GM18858 (cell line): ENCODE results near the gene ZNF563.
"Not testable (repeated sequence)": the region's sequence is repeated elsewhere in the genome, so short reads cannot be mapped to it uniquely, and the experiment has no call there.

Source experiments
- ATAC-seq: cut with Tn5 transposase; IDR thresholded peaks from one replicate; pipeline ENCODE4 v1.9.1; 2021; ENCODE audit not compliant: unreplicated experiment

Gene ZNF563

DNA sequence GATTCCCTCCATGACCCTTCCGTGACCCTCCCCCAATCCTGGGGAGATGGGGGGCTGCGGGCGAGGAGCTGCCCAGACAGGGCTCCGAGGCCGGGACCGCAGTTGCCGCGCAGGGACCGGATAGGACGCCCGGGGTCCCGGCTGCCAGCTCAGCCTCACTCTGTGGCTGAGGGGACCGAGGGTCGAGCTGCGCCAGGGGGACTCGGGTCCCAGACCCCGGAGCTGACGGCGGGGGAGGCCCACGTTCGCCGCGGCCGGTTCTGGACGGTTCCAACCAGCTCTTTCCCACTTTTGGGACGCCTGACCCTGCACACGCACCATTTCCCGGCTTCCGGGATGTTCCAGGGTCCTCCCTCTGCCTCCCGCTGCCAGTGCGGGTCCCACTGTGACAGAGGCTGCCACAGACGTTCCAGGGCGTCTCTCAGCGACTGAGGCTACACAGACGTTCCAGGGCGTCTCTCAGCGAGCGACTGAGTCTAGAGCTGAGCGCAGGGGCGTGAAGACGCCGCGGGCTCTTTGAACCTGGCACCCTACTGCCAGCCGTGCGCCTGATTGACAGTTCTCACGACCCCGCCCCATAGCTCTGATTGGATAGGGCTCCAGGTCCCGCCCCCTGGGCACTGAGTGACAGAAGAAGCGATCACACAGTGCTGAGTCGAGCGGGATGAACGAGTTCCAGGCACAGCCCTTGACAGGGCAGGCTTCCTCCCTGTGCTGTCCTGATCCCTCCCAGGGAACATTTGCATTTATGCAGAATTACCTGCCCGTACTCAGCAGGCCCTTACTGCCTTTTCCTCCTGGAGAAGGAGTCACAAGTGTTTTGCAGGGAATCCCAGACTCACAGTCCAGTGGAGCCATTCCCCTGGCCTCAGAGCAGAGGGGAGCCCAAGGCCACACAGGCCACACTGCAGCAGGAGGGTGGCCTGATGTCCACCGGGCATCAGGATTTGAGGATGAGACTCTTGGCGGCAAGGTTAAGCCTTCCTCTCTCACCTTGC, at the start of gene ZNF563:
TSS of gene ZNF563 (minus strand) at position 472 of the 998 bp plus-strand sequence. CDS start at position 321, 151 bp downstream.
- peak; percentile 66 for ATAC-seq

GRCh38 chr19:12380444-12380737, 47.0 kb upstream of the ZNF563 start:
- no peak for ATAC-seq

GRCh38 chr19:12379732-12380443, 46.5 kb upstream of the ZNF563 start:
- no peak for ATAC-seq

DNA sequence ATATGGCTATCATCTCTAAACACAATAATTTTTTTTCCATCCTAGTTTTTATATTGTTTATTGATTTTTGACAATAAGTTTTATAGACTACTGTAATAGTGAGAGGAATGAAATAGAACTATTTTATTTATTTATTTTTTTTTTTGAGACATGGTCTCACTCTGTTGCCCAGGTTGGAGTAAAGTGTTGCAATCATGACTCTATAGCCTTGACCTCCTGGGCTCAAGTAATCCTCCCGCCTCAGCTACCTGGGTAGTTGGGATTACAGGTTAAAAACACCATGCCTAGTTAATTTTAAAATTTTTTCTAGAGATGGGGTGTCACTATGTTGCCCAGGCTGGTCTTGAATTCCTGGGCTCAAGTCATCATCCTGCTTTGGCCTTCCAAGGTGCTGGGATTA, 40.6 kb upstream of the ZNF563 start:
- ATAC-seq: no peak

- peak; percentile 68 for ATAC-seq
Measured at GRCh38 chr19:12365236-12366162, 32.1 kb upstream of the ZNF563 start, which contains the start of gene ZNF442. Gene ZNF442, minus strand, starts transcription at chr19:12365683. Its CDS starts 2,052 bp downstream, at chr19:12363631.

DNA sequence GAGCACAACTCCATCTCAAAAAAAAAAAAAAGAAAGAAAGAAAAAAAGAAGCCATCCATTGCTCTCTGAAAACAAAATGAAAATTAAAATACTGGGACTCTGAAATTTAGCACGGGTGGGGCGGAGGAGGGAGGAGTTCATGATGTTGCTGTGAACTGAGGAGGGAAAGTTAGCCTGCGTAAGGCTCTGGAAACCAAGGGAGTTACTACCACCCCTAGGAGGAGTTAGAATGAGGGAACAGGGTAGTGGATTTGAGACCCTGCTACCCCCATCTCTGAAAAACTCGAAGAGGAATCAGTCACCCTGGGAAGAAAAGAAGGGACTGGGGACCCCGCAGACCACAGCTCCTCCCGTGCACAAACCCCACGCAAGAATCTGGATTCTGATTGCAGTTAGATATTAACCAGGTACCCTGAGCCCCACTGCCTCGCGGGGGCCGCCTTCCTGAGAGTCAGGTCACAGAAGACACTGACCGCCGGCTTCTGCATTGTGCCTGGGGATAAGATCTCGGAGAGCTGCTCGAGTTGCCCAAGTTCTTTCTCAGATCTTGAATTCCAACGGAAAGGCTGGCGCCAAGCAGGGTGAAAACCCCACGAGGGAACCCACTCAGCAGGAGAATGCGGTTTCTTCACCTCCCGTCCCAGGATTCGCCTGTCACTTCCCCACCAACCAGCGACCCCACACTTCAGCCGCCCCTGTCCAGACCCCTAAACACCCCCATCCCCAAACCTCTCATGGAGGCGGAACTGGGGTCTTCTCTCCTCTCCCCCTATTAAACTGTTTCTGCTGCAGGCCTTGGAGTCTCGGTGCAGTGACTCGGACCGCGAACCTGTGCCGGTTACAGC, 31.2 kb upstream of the ZNF563 start:
- no peak for ATAC-seq

- not testable (repeated sequence) for ATAC-seq
Measured at GRCh38 chr19:12362236-12362635, 28.8 kb upstream of the ZNF563 start.

- ATAC-seq: no peak
Measured at GRCh38 chr19:12353375-12353774, 19.9 kb upstream of the ZNF563 start.

- no peak for ATAC-seq
Measured at GRCh38 chr19:12350890-12351197, 17.4 kb upstream of the ZNF563 start.

- ATAC-seq: no peak
Measured at GRCh38 chr19:12350185-12350889, 16.9 kb upstream of the ZNF563 start.

DNA sequence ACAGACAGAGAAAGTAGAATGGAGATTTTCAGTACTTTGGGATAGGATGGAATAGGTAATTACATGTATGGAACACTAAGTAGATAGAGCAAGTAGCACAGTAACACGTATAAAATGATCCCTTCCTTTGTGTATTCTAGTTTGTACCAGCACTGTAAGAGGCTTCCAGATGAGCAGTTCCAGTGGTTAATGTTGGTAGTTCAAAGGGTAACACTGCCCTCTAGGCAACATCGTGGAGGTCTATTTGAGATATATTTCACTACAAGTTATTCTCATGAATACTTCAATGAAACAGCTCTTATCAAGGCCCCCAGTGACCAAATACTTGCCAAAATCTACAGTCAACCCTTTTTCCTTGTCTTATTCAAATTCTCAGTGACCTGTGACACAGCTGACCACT, 13.5 kb upstream of the ZNF563 start:
- no peak for ATAC-seq

- ATAC-seq: no peak
Measured at GRCh38 chr19:12345197-12345596, 11.8 kb upstream of the ZNF563 start.

DNA sequence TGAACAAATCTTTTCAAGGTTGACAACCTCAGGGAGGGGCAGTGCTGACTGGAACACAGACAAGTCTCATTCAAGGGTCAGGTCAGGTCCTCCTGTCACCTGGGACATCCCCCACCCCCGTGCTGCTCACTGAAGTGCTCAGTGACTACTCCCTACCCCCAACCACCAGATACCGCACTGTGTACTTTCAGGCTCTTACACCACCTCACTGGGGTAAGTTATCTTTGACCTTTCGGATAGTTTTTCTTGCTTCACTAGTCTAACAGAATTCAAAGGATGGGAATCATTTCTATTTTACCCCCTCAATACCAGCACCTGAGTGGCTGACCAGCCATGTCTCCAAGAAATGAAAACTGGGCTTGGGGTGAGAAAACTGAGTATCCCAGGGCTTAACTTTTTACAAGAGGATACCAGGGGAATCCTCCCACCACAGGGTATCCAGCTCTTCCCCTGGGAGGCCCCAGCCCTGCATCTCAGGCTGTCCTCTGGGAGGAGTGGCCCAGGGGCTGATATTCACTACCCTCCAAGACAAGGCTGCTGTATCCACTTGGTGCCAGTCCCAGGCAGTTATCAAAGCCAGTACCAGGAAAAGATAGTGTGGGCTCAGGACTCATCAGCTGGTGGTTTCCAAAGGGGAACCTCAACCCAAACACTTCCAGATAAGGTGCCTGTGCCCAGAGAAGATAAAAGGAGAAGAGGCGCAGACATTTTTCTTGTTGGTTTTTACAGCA, 2.1 kb downstream of the ZNF563 start:
- no peak for ATAC-seq

GRCh38 chr19:12330340-12330739, 3.1 kb downstream of the ZNF563 start:
- ATAC-seq: no peak

- no peak for ATAC-seq
Measured at GRCh38 chr19:12325690-12326089, 7.7 kb downstream of the ZNF563 start.

DNA sequence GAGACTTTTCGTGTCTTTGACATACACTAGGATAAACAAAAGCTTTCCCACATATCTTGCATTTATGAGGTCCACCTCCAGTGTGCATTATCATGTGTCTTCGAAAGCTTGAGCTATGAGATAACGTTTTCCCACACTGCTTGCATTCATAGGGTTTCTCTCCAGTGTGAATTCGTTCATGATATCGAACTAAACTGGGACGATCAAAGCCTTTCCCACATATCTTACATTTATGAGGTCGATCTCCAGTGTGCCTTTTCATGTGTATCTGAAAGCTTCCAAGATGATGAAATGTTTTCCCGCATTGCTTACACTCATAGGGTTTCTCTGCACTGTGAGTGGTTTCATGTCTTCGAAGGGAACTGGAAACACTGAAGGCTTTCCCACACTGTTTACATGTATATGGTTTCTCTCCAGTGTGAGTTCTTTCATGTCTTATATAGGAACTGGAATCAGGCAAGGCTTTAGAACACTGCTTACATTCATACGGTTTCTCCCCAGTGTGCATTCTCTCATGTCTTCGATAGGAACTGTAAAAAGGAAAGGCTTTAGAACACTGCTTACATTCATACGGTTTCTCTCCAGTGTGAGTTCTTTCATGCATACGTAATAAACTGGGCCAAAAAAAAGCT, 14.5 kb downstream of the ZNF563 start:
- ATAC-seq: no peak

- ATAC-seq: no peak
Measured at GRCh38 chr19:12314553-12314952, 18.9 kb downstream of the ZNF563 start.

GRCh38 chr19:12308891-12309290, 24.5 kb downstream of the ZNF563 start:
- not testable (repeated sequence) for ATAC-seq
